Stomach (tissue), 9 donors: ENCODE results near the gene ETV7. TPM values are rescaled to one million over a fixed set of nuclear protein-coding genes. Genes with fewer than 3 reads are reported as not detected.

Experiments used
- DNase-seq, 2 donors: peaks; one replicate each; pipeline versions ENCODE4 v3.0.0 to v3.0.0-alpha.2; 2013 to 2019
- H3K27ac ChIP-seq, 5 donors: fragments of 200-600 bp in 4 of 5; sonication (generic) in 4 of 5; one replicate each; pipeline ENCODE4 v1.5.1; 2013 to 2019; ENCODE audit warnings: mild to moderate bottlenecking in 1 of 5, moderate library complexity in 1 of 5
- H3K27me3 ChIP-seq, 3 donors: fragments of 200-600 bp; sonication (generic); one replicate each; pipeline ENCODE4 v1.5.1; 2017 to 2019; ENCODE audit warnings: mixed run types in 1 of 3
- H3K36me3 ChIP-seq, 4 donors: fragments of 200-600 bp; sonication (generic); 1 replicate in 3 of 4; 2 replicates in 1 of 4; pipeline ENCODE4 v1.5.1; 2016 to 2019
- H3K4me1 ChIP-seq, 4 donors: fragments of 200-600 bp; sonication (generic); one replicate each; pipeline ENCODE4 v1.5.1; 2016 to 2019
- H3K4me3 ChIP-seq, 4 donors: fragments of 200-600 bp; sonication (generic) in 3 of 4; one replicate each; pipeline ENCODE4 v1.5.1; 2016 to 2019; ENCODE audit warnings: mild to moderate bottlenecking in 1 of 4
- H3K9me3 ChIP-seq, 4 donors: fragments of 200-600 bp; sonication (generic); one replicate each; pipeline ENCODE4 v1.5.1; 2016 to 2019
- EP300 ChIP-seq: sonication (generic); formaldehyde crosslinking; IDR thresholded peaks from one replicate; pipeline ENCODE4 v1.6.1; 2017; ENCODE audit warnings: antibody characterized with exemption
- POLR2A ChIP-seq, 4 donors: fragments of 450-650 bp; IDR thresholded peaks; one replicate each; pipeline ENCODE4 v1.6.1; 2016; ENCODE audit warnings: antibody characterized with exemption in 4 of 4, control low read depth in 2 of 4, mild to moderate bottlenecking in 1 of 4, moderate library complexity in 1 of 4
- POLR2AphosphoS5 ChIP-seq, 3 donors: sonication (generic); formaldehyde crosslinking; IDR thresholded peaks; one replicate each; pipeline ENCODE4 v1.6.1; 2016; ENCODE audit warnings: antibody characterized with exemption in 3 of 3
- WGBS, 5 donors: extraction: QIAGEN DNeasy Blood & Tissue Kit in 3 of 5; methylation state at CpG; one replicate each; pipeline versions ENCODE4 v1.1.5 to v1.1.7; 2013 to 2018; 5-methylcytosine and 5-hydroxymethylcytosine counted together
- intact Hi-C: fragments of 100-400 bp; cut with DNase I; formaldehyde crosslinking; loops from one replicate; pipeline ENCODE4 v1.15.1; 2023; ENCODE audit warnings: low total_unique reads
- polyA plus RNA-seq, 3 donors: library from polyadenylated mRNA; stranded (reverse); fragments of 200-250 nt; gene quantifications; one replicate each; pipeline ENCODE4 v1.2.3, GENCODE V29; 2013
- total RNA-seq, 5 donors: library from RNA; depleted of rRNA; stranded (reverse); fragments of >200 nt; gene quantifications; one replicate each; pipeline versions ENCODE4 v1.1.0 to v1.2.3, GENCODE V29; 2014 to 2016
- TF ChIP-seq, protein P1 (sequence below), 7 experiments: fragments of 450-650 bp in 4 of 7; fragments of 200-600 bp in 3 of 7; sonication (generic) in 3 of 7; IDR thresholded peaks; one replicate each; pipeline ENCODE4 v1.5.1; 2016 to 2019; ENCODE audit warnings: antibody characterized with exemption in 7 of 7, control low read depth in 2 of 7, mild to moderate bottlenecking in 1 of 7
- donor health status: healthy with polysubstance abuse.
- donor health status: Bipolar disorder and iron deficiency.
- donor health status: healthy.

ETV7 gene
- total and polyA plus RNA-seq, 8 donors: 0.37 to 20.4 (median 4.8) TPM; not detected in 1

DNA sequence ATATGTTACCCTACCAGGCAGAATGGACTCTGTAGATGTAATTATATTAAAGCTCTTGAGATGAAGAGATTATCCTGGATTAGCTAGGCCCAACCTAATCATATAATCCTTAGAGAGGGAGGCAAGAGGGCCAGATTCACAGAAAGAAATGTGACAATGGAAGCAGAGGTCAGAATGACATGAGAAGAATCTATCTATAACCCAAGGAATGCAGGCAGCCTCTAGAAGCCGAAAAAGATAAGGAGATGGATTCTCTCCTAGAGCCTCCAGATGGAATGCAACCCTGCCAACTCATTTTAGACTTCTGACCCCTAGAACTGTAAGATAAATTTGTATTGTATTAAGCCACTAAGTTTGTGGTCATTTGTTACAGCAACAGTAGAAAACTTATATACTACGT is 42.9 kb upstream of the ETV7 start:
- H3K27ac ChIP-seq: no peak overlapping the region
- no peak for DNase-seq
- TF ChIP-seq POLR2AphosphoS5 (IDR thresholded peaks at IDR 0.05): no peak
- TF ChIP-seq EP300: no peak
- TF ChIP-seq, protein P1, sequence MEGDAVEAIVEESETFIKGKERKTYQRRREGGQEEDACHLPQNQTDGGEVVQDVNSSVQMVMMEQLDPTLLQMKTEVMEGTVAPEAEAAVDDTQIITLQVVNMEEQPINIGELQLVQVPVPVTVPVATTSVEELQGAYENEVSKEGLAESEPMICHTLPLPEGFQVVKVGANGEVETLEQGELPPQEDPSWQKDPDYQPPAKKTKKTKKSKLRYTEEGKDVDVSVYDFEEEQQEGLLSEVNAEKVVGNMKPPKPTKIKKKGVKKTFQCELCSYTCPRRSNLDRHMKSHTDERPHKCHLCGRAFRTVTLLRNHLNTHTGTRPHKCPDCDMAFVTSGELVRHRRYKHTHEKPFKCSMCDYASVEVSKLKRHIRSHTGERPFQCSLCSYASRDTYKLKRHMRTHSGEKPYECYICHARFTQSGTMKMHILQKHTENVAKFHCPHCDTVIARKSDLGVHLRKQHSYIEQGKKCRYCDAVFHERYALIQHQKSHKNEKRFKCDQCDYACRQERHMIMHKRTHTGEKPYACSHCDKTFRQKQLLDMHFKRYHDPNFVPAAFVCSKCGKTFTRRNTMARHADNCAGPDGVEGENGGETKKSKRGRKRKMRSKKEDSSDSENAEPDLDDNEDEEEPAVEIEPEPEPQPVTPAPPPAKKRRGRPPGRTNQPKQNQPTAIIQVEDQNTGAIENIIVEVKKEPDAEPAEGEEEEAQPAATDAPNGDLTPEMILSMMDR (IDR thresholded peaks at IDR 0.05): no peak
- no peak for TF ChIP-seq POLR2A (IDR thresholded peaks at IDR 0.05)
- H3K27me3 ChIP-seq: no peaks in the 10 kb centered on the region
- H3K9me3 ChIP-seq: no peaks in the 10 kb centered on the region
- no peaks in the 10 kb centered on the region for H3K36me3 ChIP-seq
- intact Hi-C loops: no loop called here
- 57 to 78% (median 61%) methylated on average over 2 of the region's 2 CpGs for WGBS, 5 donors
- H3K4me3 ChIP-seq: no peak overlapping the region
- no peaks in the 10 kb centered on the region for H3K4me1 ChIP-seq

DNA sequence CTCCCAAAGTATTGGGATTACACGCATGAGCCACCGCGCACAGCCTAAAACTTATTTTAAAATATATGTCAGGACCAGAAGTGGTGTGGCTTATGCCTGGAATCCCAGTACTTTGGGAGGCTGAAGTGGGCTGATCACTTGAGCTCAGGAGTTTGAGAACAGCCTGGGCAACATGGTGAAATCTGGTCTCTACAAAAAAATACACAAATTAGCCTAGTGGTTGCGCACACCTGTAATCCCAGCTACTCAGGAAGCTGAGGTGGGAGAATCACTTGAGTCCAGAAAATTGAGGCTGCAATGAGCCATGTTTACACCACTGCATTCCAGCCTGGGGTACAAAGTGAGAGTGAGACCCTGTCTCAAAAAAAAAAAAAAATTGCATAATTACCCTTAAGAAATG is 41.4 kb upstream of the ETV7 start:
- Histone ChIP-seq H3K36me3 (no peaks in the 10 kb centered on the region), H3K9me3 (no peaks in the 10 kb centered on the region), H3K27me3 (no peaks in the 10 kb centered on the region), H3K4me1 (peaks cover 0 to 4% (median 1%) of the 10 kb centered on the region in 4 donors), H3K27ac (no peak overlapping the region), H3K4me3 (no peak overlapping the region)
- TF ChIP-seq, protein P1 (IDR thresholded peaks at IDR 0.05): peak in 3 of 7 experiments; percentile 18 to 46 (median 29)
- TF ChIP-seq EP300: no peak
- intact Hi-C loops: no loop called here
- DNase-seq: peak in 1 of 2 donors; percentile 20
- WGBS, 5 donors: 43 to 96% (median 63%) methylated on average over 4 of the region's 4 CpGs

DNA sequence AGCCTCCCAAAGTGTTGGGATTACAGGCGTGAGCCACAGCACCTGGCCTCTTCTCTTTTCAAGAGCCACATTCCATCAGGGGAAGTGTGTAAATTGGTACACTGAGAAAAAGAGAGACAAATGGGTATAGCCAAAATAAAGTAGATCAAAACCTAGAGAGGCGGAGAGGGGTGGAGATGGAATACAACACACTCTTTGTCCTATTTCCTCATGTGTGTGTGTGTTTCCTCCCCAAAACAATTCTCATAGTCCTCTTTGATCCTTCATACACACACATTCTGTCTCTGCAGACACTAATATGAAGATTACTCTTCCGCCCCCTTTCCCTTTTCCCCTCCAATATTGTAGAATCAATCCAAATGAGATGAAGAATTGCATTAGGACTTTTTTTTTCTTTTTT is 39.2 kb upstream of the ETV7 start:
- Histone ChIP-seq H3K9me3 (no peaks in the 10 kb centered on the region), H3K27ac (no peak overlapping the region), H3K27me3 (no peaks in the 10 kb centered on the region), H3K4me3 (no peak overlapping the region), H3K4me1 (peaks cover 5 to 16% (median 11%) of the 10 kb centered on the region in 4 donors), H3K36me3 (no peaks in the 10 kb centered on the region)
- no peak for DNase-seq
- WGBS, 5 donors: 89 to 97% (median 93%) methylated on average over 3 of the region's 3 CpGs
- no peak for TF ChIP-seq EP300
- TF ChIP-seq POLR2A (IDR thresholded peaks at IDR 0.05): no peak
- TF ChIP-seq, protein P1 (IDR thresholded peaks at IDR 0.05): no peak
- TF ChIP-seq POLR2AphosphoS5 (IDR thresholded peaks at IDR 0.05): no peak
- intact Hi-C loops: no loop called here

DNA sequence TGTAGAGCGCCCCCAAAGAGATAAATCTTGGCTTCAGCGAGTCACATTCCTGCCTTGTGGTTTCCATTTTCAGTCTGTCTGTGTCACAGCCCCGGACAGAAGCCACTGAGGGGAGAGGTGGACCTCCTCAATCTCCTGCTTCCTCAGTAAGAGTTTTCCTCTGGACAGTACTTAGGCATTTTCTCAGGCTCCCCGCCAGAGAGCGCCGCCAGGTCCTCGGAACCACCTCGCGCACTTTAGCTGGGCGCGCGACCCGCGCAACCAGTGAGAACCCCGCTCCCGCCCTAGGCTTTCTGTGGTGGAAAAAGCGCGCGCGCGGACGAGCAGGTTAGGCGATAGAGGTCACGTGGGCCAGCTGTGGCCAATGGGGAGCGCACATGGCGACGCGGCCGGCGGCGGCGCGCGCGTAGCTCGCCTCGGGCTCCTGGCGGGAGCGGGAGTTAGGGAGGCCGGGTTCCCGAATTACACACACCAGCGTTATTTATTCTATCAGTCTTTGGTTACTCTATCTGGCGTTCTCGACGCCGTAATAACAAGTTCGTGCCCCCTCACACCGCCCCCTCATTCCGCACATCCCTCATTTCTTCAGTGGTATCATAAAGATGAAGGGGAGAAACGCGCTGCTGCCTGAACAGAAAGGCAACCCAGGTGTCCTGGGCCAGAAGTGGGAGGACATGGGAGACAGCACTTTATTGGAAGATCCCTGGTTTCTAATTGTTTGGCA is 35.8 kb upstream of the ETV7 start:
- 0 to 1% (median 1%) methylated on average over 28 to 51 of the region's 51 CpGs for WGBS, 5 donors
- intact Hi-C loops: no loop called here
- Histone ChIP-seq H3K4me1 (peaks cover 5 to 16% (median 11%) of the 10 kb centered on the region in 4 donors), H3K27ac (peak overlapping the region; percentile 68 to 90 (median 82)), H3K9me3 (no peaks in the 10 kb centered on the region), H3K4me3 (peak overlapping the region; percentile 46 to 56 (median 52)), H3K36me3 (no peaks in the 10 kb centered on the region), H3K27me3 (no peaks in the 10 kb centered on the region)
- TF ChIP-seq POLR2A (IDR thresholded peaks at IDR 0.05) (peak in 1 of 4 donors; percentile 59), POLR2AphosphoS5 (IDR thresholded peaks at IDR 0.05) (peak; percentile 85 to 96 (median 95)), EP300 (no peak)
- TF ChIP-seq, protein P1 (IDR thresholded peaks at IDR 0.05): peak in 5 of 7 experiments; percentile 42 to 77 (median 56)
- DNase-seq: peak; percentile 99
